Heart left ventricle (tissue), 16 donors: ENCODE results near the gene CER1. TPM values are rescaled to one million over a fixed set of nuclear protein-coding genes. Genes with fewer than 3 reads are reported as not detected.

Experiments used
- ATAC-seq, 4 donors: fragments of 200-7000 bp; cut with Tn5 transposase; one replicate each; pipeline ENCODE4 v1.9.1; 2020 to 2022; ENCODE audit warnings: moderate library complexity in 4 of 4, mild to moderate bottlenecking in 3 of 4, moderate number of reproducible peaks in 1 of 4
- DNase-seq, 5 donors: peaks; one replicate each; pipeline ENCODE4 v3.0.0-alpha.2; 2020
- H3K27ac ChIP-seq, 12 donors: fragments of 200-600 bp; sonication (generic) in 4 of 12; one replicate each; pipeline versions ENCODE4 v1.5.0 to v1.8.0; 2016 to 2022; ENCODE audit warnings: mild to moderate bottlenecking in 2 of 12
- H3K27me3 ChIP-seq, 9 donors: fragments of 200-600 bp; sonication (generic) in 2 of 9; one replicate each; pipeline versions ENCODE4 v1.5.1 to v1.8.0; 2016 to 2022; ENCODE audit warnings: mild to moderate bottlenecking in 3 of 9
- H3K36me3 ChIP-seq, 9 donors: fragments of 200-600 bp; sonication (generic) in 2 of 9; one replicate each; pipeline versions ENCODE4 v1.5.0 to v1.8.0; 2018 to 2022; ENCODE audit warnings: mild to moderate bottlenecking in 2 of 9
- H3K4me1 ChIP-seq, 12 donors: fragments of 200-600 bp; sonication (generic) in 4 of 12; one replicate each; pipeline versions ENCODE4 v1.5.0 to v1.8.0; 2016 to 2022; ENCODE audit warnings: mild to moderate bottlenecking in 3 of 12
- H3K4me3 ChIP-seq, 12 donors: fragments of 200-600 bp; sonication (generic) in 4 of 12; one replicate each; pipeline versions ENCODE4 v1.5.0 to v1.8.0; 2017 to 2022; ENCODE audit warnings: mild to moderate bottlenecking in 9 of 12, moderate library complexity in 4 of 12
- H3K9me3 ChIP-seq, 12 donors: fragments of 200-600 bp; sonication (generic) in 4 of 12; one replicate each; pipeline versions ENCODE4 v1.5.0 to v1.8.0; 2016 to 2022; ENCODE audit warnings: mild to moderate bottlenecking in 1 of 12
- CTCF ChIP-seq, 12 donors: fragments of 200-600 bp; sonication (generic) in 4 of 12; IDR thresholded peaks; one replicate each; pipeline versions ENCODE4 v1.5.0 to v1.8.0; 2018 to 2022; ENCODE audit warnings: antibody characterized with exemption in 12 of 12, mild to moderate bottlenecking in 5 of 12
- POLR2A ChIP-seq, 2 donors: fragments of 450-650 bp; IDR thresholded peaks; one replicate each; pipeline ENCODE4 v1.6.1; 2017; ENCODE audit warnings: antibody characterized with exemption in 2 of 2, mild to moderate bottlenecking in 2 of 2, moderate library complexity in 2 of 2
- WGBS, 4 donors: extraction: QIAGEN DNeasy Blood & Tissue Kit in 2 of 4; methylation state at CpG; one replicate each; pipeline versions ENCODE4 v1.1.5 to v1.1.7; 2013 to 2018; 5-methylcytosine and 5-hydroxymethylcytosine counted together
- intact Hi-C, 10 donors: fragments of 100-400 bp; cut with DNase I; formaldehyde crosslinking; loops; one replicate each; pipeline versions ENCODE4 v1.11.1 to v1.14.2; 2022
- polyA plus RNA-seq, 2 donors: library from polyadenylated mRNA; stranded (reverse); fragments of 200-250 nt; gene quantifications; one replicate each; pipeline ENCODE4 v1.2.3, GENCODE V29; 2013
- total RNA-seq, 9 donors: library from RNA; depleted of rRNA in 2 of 9; stranded (reverse); fragments of >200 nt in 2 of 9; fragmentation: NEBNext Ultra II Directional in 3 of 9; extraction: Animal tissue kit (Norgen Biotek cat#: 25700) in 3 of 9; gene quantifications; one replicate each; pipeline versions ENCODE4 v1.1.0 to v1.2.4, GENCODE V29; 2016 to 2023
- donor health status: ischemic (EF 13 %, LVEDD 7.1; RV severe dilation, severe dysfunction).
- donor health status: healthy with polysubstance abuse.
- donor health status: DM: no; HTN: yes; CAD: no.
- donor health status: DM: no; HTN: no; CAD: no.
- donor health status: ischemic (EF 25% LVEDD 6.9; RV normal size, moderate dysfunction).
- donor health status: ischemic (EF 25% LVEDD 5.7; RV mildly dilated, moderate dysfunction).
- donor health status: healthy.
- donor health status: DM: yes; HTN: yes; CAD: no.
- donor health status: ischemic (EF 35%, LVEDD 5.7; RV mildly dilated, moderate dysfunction).
- donor health status: nonischemic (EF 11% LVEDD 7.7; RV severe dilation, severe dysfunction).
- donor health status: DM: yes; HTN: yes; CAD: no.
- donor health status: PGD.
- donor health status: ischemic (EF 29% LVEDD 5.4; RV normal size, mild dysfunction).
- donor health status: nonischemic (EF 23%, LVEDD 6.1; RV moderate dilation, normal function).

Gene CER1
- total and polyA plus RNA-seq, 11 donors: not detected

GRCh38 chr9:14702200-14702720, 20.3 kb downstream of the CER1 start:
- Histone ChIP-seq H3K27me3 (peaks cover 0 to 15% (median 0%) of the 10 kb centered on the region in 9 donors), H3K36me3 (no peaks in the 10 kb centered on the region), H3K9me3 (peaks cover 0 to 33% (median 19%) of the 10 kb centered on the region in 12 donors), H3K4me3 (no peak overlapping the region), H3K4me1 (no peaks in the 10 kb centered on the region), H3K27ac (no peak overlapping the region)
- no peak for DNase-seq
- WGBS, 4 donors: 54 to 70% (median 60%) methylated on average over 4 of the region's 4 CpGs
- TF ChIP-seq POLR2A (IDR thresholded peaks at IDR 0.05) (no peak), CTCF (IDR thresholded peaks at IDR 0.05) (no peak)
- intact Hi-C loops: no loop called here
- ATAC-seq: no peak

GRCh38 chr9:14693251-14693861, 29.2 kb downstream of the CER1 start, which contains the start of gene ZDHHC21:
Gene ZDHHC21, minus strand, starts transcription at chr9:14693432. Its CDS starts 19,092 bp downstream, at chr9:14674340.
- TF ChIP-seq CTCF (IDR thresholded peaks at IDR 0.05) (no peak), POLR2A (IDR thresholded peaks at IDR 0.05) (peak in 1 of 2 donors; percentile 38)
- H3K4me3 ChIP-seq: peak within 1 kb of the TSS; percentile 70 to 95 (median 79)
- H3K4me1 ChIP-seq: peaks cover 0 to 17% (median 8%) of the 10 kb centered on the region in 12 donors
- ATAC-seq (peak; percentile 88 to 99 (median 98)), DNase-seq (peak; percentile 78 to 89 (median 83))
- H3K27me3 ChIP-seq: peaks cover 0 to 5% (median 0%) of the 10 kb centered on the region in 9 donors
- H3K27ac ChIP-seq: peak within 1 kb of the TSS in 10 of 12 donors; percentile 24 to 75 (median 60)
- peaks cover 0 to 20% (median 15%) of the 10 kb centered on the region in 9 donors for H3K36me3 ChIP-seq
- intact Hi-C loops: loop anchor here in 2 of 10 donors (2.0 to 10.0 kb wide), 2 partner anchors 45 to 61 kb away; no protein-coding TSS in a partner anchor
- no peaks in the 10 kb centered on the region for H3K9me3 ChIP-seq
- 1 to 2% (median 2%) methylated on average over 49 to 50 of the region's 50 CpGs for WGBS, 4 donors

- intact Hi-C loops: loop anchor here in 2 of 10 donors (2.0 to 10.0 kb wide), 2 partner anchors 44 to 62 kb away; no protein-coding TSS in a partner anchor
- no peaks in the 10 kb centered on the region for H3K9me3 ChIP-seq
- 1 to 2% (median 1%) methylated on average over 17 to 35 of the region's 35 CpGs for WGBS, 4 donors
- DNase-seq (peak in 4 of 5 donors; percentile 15 to 29 (median 22)), ATAC-seq (peak in 1 of 4 donors; percentile 10)
- H3K27ac ChIP-seq: peak overlapping the region in 10 of 12 donors; percentile 24 to 75 (median 60)
- H3K27me3 ChIP-seq: peaks cover 0 to 3% (median 0%) of the 10 kb centered on the region in 9 donors
- TF ChIP-seq CTCF (IDR thresholded peaks at IDR 0.05) (no peak), POLR2A (IDR thresholded peaks at IDR 0.05) (no peak)
- H3K4me1 ChIP-seq: peaks cover 0 to 17% (median 8%) of the 10 kb centered on the region in 12 donors
- peaks cover 0 to 26% (median 21%) of the 10 kb centered on the region in 9 donors for H3K36me3 ChIP-seq
- peak overlapping the region; percentile 70 to 95 (median 79) for H3K4me3 ChIP-seq
Measured at GRCh38 chr9:14692470-14693250, 29.9 kb downstream of the CER1 start.
